Measurements from ENCODE around the gene URM1.

URM1 gene

GRCh38 chr9:128385496-128386460, 14.6 kb downstream of the URM1 start:
- no peak for DNase-seq (ENCODE audit: low spot score)

GRCh38 chr9:128388150-128388549, 17.0 kb downstream of the URM1 start:
- DNase-seq (ENCODE audit: low spot score), result no peak

DNA sequence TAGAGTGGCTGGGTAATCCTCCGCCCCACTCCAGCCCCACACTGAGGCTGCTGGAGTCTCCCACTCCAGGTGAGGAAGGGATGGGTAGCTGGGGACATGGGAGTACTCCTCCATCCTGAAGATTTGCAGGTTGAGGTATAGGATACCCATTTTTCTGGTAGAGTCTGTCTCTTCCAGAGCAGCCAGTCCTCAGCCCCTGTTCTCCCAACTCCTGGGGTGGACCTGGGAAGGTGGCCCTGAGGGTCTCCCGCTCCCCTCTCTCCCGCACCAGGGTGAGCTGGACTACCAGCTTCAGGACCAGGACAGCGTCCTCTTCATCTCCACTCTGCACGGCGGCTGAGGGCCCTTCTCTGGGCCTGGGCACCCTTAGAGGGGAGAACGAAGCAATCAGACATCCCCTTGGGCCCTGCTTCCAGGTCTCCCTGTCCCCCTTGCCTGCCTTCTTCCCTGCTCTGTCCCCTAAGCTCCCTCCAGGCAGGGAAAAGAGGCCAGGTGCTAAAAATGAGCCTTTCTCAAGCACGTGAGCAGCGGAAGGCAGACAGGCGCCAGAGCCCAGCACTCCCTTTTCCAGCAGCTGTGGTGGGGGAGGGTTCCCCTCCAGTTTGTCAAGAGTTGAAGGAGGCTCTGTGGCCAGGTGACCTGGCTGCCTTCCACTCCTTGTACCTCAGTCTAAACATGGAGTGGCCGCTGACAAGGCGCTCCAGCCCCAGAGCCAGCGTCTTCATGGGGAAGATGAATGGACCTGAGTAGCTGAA, 18.4 kb downstream of the URM1 start:
- DNase-seq (ENCODE audit: low spot score), result no peak

DNA sequence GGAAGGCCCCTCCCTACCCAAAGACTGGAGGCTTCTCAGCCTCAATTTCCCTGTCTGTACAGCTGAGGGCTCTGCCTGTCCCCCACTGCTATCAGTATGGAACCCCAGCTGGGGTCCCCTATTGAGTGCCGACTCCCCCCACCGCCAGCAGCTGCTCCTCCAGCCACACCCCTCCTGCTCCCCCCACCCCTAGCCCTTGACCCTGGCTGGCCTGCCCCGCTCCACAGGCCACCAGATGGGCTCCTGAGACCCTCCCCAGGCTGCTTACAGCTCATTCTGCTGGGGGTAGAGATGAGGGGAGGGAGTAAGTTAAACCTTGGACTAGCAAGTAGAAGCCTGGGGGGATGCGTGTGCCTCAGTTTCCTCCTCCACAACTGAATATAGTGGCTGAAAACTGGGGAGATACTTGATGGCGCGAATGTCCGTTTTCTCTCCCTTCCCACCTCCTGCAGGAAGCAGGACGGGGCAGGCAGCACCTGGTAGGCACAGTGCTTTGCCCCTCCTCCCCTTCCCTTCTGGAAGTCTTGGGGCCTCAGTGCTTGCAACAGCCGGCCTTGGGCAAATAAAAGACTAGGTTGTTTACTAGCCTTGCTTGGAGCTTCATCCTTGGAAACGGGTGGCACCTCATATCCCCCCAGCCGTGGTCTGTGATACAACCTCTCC, 19.1 kb downstream of the URM1 start:
- DNase-seq (ENCODE audit: low spot score), result no peak

GRCh38 chr9:128390813-128391711, 19.9 kb downstream of the URM1 start:
- peak; percentile 88 for DNase-seq (ENCODE audit: low spot score)

DNA sequence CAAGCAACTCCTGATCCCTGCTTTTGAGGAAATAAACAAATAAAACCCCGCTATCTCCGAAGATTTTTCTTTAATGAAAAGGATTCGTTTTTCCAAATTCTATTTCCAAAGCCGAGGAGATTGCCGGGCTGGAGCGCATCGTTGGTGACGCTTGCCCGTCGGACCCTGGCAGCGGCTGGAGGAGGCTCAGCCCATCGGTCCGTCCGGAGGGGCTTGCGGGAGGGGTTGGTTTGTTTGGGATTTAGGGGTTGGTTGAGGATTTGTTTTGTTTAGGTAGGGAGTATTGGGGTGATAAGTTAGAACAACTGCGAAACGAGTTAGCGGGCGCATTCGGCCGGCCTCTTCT, 20.8 kb downstream of the URM1 start:
- DNase-seq (ENCODE audit: low spot score), result no peak

GRCh38 chr9:128392302-128393144, 21.3 kb downstream of the URM1 start:
- no peak for DNase-seq (ENCODE audit: low spot score)

- DNase-seq (ENCODE audit: low spot score), result peak; percentile 97
Measured at GRCh38 chr9:128393145-128393775, 22.1 kb downstream of the URM1 start.

GRCh38 chr9:128393970-128394369, 22.8 kb downstream of the URM1 start:
- no peak for DNase-seq (ENCODE audit: low spot score)

- peak; percentile 83 for DNase-seq (ENCODE audit: low spot score)
Measured at GRCh38 chr9:128394379-128395168, 23.4 kb downstream of the URM1 start.

DNA sequence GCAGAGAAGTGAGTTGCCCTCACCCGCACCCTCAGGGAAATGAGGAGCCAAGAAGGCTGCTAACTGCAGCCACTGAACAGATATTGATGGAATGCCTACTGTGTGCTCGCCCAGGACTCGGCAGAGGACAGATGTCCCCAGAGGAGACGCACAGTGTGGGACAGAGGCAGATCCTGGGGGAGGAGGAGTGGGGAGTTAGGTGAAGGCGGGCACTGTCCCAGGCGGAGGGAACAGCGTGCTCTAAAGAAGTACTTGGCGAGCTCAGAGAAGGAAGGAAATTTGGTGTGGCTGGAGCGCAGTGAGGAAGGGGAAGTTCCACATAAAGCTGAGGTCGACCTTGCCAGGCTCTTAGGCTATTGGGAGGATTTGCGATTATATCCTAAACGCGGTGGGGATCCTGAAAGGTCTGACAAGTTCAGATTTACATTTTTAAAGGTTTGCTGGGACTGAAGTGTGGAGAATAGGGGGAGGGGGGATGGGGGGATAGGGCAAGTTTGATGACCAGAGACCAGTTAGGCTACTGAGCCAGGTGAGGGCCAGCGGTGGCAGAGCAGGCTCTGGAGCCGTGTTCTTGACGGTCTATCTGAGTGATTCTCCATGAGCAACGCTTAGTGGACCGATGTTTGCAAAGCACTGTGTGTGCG, 25.9 kb downstream of the URM1 start:
- no peak for DNase-seq (ENCODE audit: low spot score)

GRCh38 chr9:128397831-128398230, 26.7 kb downstream of the URM1 start:
- DNase-seq (ENCODE audit: low spot score), result no peak

GRCh38 chr9:128399861-128400260, 28.7 kb downstream of the URM1 start:
- no peak for DNase-seq (ENCODE audit: low spot score)

DNA sequence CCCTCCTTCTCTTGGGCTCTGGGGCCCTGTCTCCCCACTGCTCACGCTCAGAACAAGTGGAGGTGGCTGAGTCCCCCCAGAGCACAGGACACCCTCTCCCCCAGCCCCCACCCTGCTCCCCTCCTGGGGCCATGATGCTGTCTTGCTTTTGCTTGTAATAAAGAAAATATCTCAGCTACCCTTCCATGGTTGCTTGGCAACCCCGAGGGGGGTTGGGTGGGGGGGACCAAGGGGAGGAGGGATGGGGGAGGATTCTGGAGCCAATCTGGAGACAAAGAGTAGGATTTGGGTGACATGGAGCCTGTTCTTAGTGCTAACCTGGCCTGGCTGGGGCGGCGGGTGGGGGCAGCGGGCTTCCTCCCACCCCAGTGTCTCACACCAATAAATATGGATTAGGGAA, 33.4 kb downstream of the URM1 start:
- DNase-seq (ENCODE audit: low spot score), result no peak

- DNase-seq (ENCODE audit: low spot score), result peak; percentile 76
Measured at GRCh38 chr9:128405077-128405779, 34.1 kb downstream of the URM1 start.

- peak; percentile 31 for DNase-seq (ENCODE audit: low spot score)
Measured at GRCh38 chr9:128405780-128406171, 34.6 kb downstream of the URM1 start.

GRCh38 chr9:128406848-128407391, 35.7 kb downstream of the URM1 start:
- DNase-seq (ENCODE audit: low spot score), result no peak

GRCh38 chr9:128408963-128409431, 37.8 kb downstream of the URM1 start:
- DNase-seq (ENCODE audit: low spot score), result peak; percentile 96

Measured in globus pallidus (tissue), 1 donor.